ENCODE measurements around the gene TMEM38A. TPM values are rescaled to one million over a fixed set of nuclear protein-coding genes. Genes with fewer than 3 reads are reported as not detected.
"Not testable (repeated sequence)": the region's sequence is repeated elsewhere in the genome, so short reads cannot be mapped to it uniquely, and the experiment has no call there.

TMEM38A gene
- total RNA-seq, 1 donor from 2014 or later, result 5.1 TPM

GRCh38 chr19:16668176-16668575 lies 7.2 kb downstream of the TMEM38A start:
- intact Hi-C loops (cut with DNase I), result no loop called here
- no peak overlapping the region for H3K27ac ChIP-seq
- no peak overlapping the region for H3K4me3 ChIP-seq
- no peaks in the 10 kb centered on the region for H3K27me3 ChIP-seq
- no peaks in the 10 kb centered on the region for H3K4me1 ChIP-seq
- no peak for ATAC-seq
- H3K36me3 ChIP-seq, result no peaks in the 10 kb centered on the region
- no peak for TF ChIP-seq CTCF (IDR thresholded peaks at IDR 0.05)
- no peak for DNase-seq
- H3K9me3 ChIP-seq, result no peaks in the 10 kb centered on the region

DNA sequence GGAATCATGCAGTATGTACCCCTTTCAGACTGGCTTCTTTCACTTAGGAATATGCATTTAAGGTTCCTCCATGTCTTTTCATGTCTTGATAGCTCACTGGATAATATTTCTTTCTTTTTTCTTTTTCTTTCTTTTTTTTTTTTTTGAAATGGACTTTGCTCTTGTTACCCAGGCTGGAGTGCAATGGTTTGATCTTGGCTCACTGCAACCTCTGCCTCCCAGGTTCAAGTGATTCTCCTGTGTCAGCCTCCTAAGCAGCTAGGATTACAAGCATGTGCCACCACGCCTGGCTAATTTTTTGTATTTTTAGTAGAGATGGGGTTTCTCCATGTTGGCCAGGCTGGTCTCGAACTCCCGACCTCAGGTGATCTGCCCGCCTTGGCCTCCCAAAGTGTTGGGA lies 7.8 kb downstream of the TMEM38A start:
- H3K4me1 ChIP-seq; DNase-seq; intact Hi-C loops (cut with DNase I); H3K9me3 ChIP-seq; H3K27ac ChIP-seq; H3K4me3 ChIP-seq; ATAC-seq; H3K27me3 ChIP-seq; H3K36me3 ChIP-seq: not testable (repeated sequence)

- H3K9me3 ChIP-seq, result no peaks in the 10 kb centered on the region
- no peaks in the 10 kb centered on the region for H3K4me1 ChIP-seq
- no peak overlapping the region for H3K27ac ChIP-seq
- no peaks in the 10 kb centered on the region for H3K27me3 ChIP-seq
- ATAC-seq, result no peak
- H3K36me3 ChIP-seq, result no peaks in the 10 kb centered on the region
- intact Hi-C loops (cut with DNase I), result no loop called here
- no peak overlapping the region for H3K4me3 ChIP-seq
- TF ChIP-seq CTCF (IDR thresholded peaks at IDR 0.05), result no peak
- DNase-seq, result no peak
Observed at GRCh38 chr19:16670291-16670690, 9.4 kb downstream of the TMEM38A start.

DNA sequence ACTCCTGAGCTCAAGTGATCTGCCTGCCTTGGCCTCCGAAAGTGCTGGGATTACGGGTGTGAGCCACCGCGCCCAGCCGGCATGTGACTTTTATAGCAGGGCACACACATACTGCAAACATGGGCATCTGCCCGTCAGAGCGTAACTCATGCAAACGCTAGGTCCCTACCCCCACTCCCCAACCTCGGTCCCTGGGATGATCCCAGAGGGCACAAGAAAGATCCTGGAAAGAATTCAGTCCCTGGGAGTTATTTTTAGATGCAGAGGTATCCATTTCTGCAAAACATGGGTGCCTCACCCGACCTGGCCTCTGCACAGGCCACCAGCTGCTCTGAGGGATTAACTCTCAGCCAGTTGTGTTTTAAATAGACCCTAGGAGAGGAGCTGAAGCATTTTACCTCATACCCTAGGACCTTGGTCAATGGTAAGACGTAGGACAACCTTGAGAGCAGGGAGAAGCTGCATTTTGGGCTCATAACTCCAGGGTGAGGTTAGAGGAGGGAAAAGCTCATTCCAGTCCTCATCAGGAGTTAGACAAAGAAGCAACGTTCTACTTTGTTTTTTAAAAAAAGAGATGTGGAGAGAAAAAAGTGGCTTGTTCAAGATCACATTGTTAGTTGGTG lies 10.8 kb downstream of the TMEM38A start:
- H3K4me3 ChIP-seq, result no peak overlapping the region
- intact Hi-C loops (cut with DNase I), result no loop called here
- H3K36me3 ChIP-seq, result no peaks in the 10 kb centered on the region
- H3K4me1 ChIP-seq, result no peaks in the 10 kb centered on the region
- no peak for DNase-seq
- TF ChIP-seq CTCF (IDR thresholded peaks at IDR 0.05), result no peak
- no peak overlapping the region for H3K27ac ChIP-seq
- H3K9me3 ChIP-seq, result no peaks in the 10 kb centered on the region
- H3K27me3 ChIP-seq, result no peaks in the 10 kb centered on the region
- ATAC-seq, result no peak

DNA sequence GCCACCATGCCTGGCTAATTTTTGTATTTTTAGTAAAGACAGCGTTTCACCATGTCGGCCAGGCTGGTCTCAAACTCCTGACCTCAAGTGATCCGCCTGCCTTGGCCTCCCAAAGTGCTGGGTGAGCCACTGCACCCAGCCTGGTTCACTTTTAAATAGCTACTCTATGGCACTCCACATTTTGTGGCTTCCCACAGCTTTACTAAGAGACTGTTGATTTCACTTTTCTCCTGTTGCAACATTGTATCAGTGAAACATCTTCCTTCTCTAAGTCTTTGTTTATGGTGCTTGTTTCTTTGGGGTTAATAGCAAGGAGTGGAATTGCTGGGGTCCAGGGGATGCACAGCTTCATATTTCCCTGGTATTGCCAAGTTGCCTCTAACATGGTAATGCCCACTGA lies 12.3 kb downstream of the TMEM38A start:
- TF ChIP-seq CTCF (IDR thresholded peaks at IDR 0.05), result no peak
- DNase-seq (no peak), ATAC-seq (no peak)
- Histone ChIP-seq H3K36me3 (no peaks in the 10 kb centered on the region), H3K27ac (no peak overlapping the region), H3K4me3 (no peak overlapping the region), H3K9me3 (no peaks in the 10 kb centered on the region), H3K4me1 (no peaks in the 10 kb centered on the region), H3K27me3 (no peaks in the 10 kb centered on the region)
- intact Hi-C loops (cut with DNase I), result no loop called here

DNA sequence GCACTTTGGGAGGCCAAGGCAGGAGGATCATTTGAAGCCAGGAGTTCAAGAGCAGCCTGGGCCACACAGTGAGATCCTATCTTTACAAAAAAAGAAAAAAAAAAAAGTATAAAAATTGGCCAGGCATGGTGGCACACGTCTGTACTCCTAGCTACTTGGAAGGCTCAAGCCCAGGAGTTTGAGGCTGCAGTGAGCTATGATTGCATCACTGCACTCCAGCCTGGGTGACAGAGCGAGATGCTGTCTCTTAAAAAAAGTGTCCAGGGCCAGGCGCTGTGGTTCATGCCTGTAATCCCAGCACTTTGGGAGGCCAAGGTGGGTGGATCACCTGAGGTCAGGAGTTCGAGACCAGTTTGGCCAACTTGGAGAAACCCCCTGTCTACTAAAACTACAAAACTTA lies 12.9 kb downstream of the TMEM38A start:
- DNase-seq; ATAC-seq; H3K4me3 ChIP-seq; intact Hi-C loops (cut with DNase I); H3K36me3 ChIP-seq; H3K4me1 ChIP-seq; H3K27me3 ChIP-seq; H3K9me3 ChIP-seq; H3K27ac ChIP-seq: not testable (repeated sequence)
